Keratinocyte (primary cell): ENCODE data around the gene PDE3A. TPM values are rescaled to one million over a fixed set of nuclear protein-coding genes. Genes with fewer than 3 reads are reported as not detected.

Source experiments
- DNase-seq: peaks from one replicate; pipeline ENCODE4 v3.0.0-alpha.2; 2011; ENCODE audit warnings: low read depth, missing footprints, low spot score
- FAIRE-seq: peaks from 2 replicates; lab custom pipeline; 2011; peaks lifted over from hg19 to GRCh38; lab: Jason Lieb, UNC
- H2AFZ ChIP-seq: 2 replicates; pipeline ENCODE4 v1.6.0; 2012; ENCODE audit warnings: low read length, control low read depth, inconsistent platforms; ENCODE audit not compliant: control insufficient read depth
- H3K27ac ChIP-seq: 2 replicates; pipeline ENCODE4 v1.5.1; 2011; ENCODE audit warnings: low read length; ENCODE audit not compliant: control insufficient read depth, insufficient read depth
- H3K27me3 ChIP-seq: 3 replicates; pipeline ENCODE4 v1.6.0; 2011; ENCODE audit warnings: low read length; ENCODE audit not compliant: control insufficient read depth, insufficient read depth; ENCODE audit errors: extremely low read depth
- H3K36me3 ChIP-seq, 2 experiments: 2 replicates in 1 of 2; 3 replicates in 1 of 2; pipeline ENCODE4 v1.5.1; 2011; ENCODE audit warnings: low read length in 2 of 2, mild to moderate bottlenecking in 1 of 2; ENCODE audit not compliant: control insufficient read depth in 2 of 2, insufficient read depth in 2 of 2; ENCODE audit errors: extremely low read depth in 1 of 2
- H3K4me1 ChIP-seq: 3 replicates; pipeline ENCODE4 v1.5.1; 2011; ENCODE audit warnings: low read length; ENCODE audit not compliant: control insufficient read depth, insufficient read depth; ENCODE audit errors: extremely low read depth
- H3K4me2 ChIP-seq: 3 replicates; pipeline ENCODE4 v1.6.0; 2011; ENCODE audit warnings: low read depth, low read length; ENCODE audit not compliant: control insufficient read depth, insufficient read depth; ENCODE audit errors: extremely low read depth
- H3K4me3 ChIP-seq, 3 experiments: fragments of 200-600 bp in 1 of 3; sonication (generic) in 1 of 3; 2 replicates in 2 of 3; 3 replicates in 1 of 3; pipeline ENCODE4 v1.5.1; 2011 to 2016; ENCODE audit warnings: low read length in 3 of 3, mild to moderate bottlenecking in 3 of 3, control low read depth in 2 of 3, inconsistent platforms in 1 of 3, low read depth in 1 of 3, mixed read lengths in 1 of 3, mixed run types in 1 of 3, moderate library complexity in 1 of 3; ENCODE audit not compliant: control insufficient read depth in 2 of 3, insufficient read depth in 2 of 3; ENCODE audit errors: extremely low read depth in 1 of 3
- H3K79me2 ChIP-seq: 2 replicates; pipeline ENCODE4 v1.6.0; 2012; ENCODE audit warnings: low read length; ENCODE audit not compliant: control insufficient read depth, insufficient read depth
- H3K9ac ChIP-seq: 3 replicates; pipeline ENCODE4 v1.6.0; 2011; ENCODE audit warnings: low read length; ENCODE audit not compliant: control insufficient read depth, insufficient read depth; ENCODE audit errors: extremely low read depth
- H3K9me1 ChIP-seq: 3 replicates; pipeline ENCODE4 v1.6.0; 2011; ENCODE audit warnings: low read length; ENCODE audit not compliant: control insufficient read depth, insufficient read depth; ENCODE audit errors: extremely low read depth
- H3K9me3 ChIP-seq: 2 replicates; pipeline ENCODE4 v1.5.1; 2012; ENCODE audit warnings: low read depth, low read length; ENCODE audit not compliant: control insufficient read depth
- H4K20me1 ChIP-seq: 3 replicates; pipeline ENCODE4 v1.6.0; 2011; ENCODE audit warnings: low read length; ENCODE audit not compliant: control insufficient read depth, insufficient read depth; ENCODE audit errors: extremely low read depth
- CTCF ChIP-seq, 3 experiments: IDR thresholded peaks in 1 of 3; conservative IDR thresholded peaks in 1 of 3; optimal IDR thresholded peaks in 1 of 3; 2 replicates in 2 of 3; 3 replicates in 1 of 3; pipeline versions ENCODE3 to v1.5.1; 2011; ENCODE audit warnings: low read length in 3 of 3, mild to moderate bottlenecking in 3 of 3, moderate library complexity in 2 of 3, control low read depth in 1 of 3, inconsistent platforms in 1 of 3; ENCODE audit not compliant: insufficient read depth in 2 of 3; ENCODE audit errors: extremely low read depth in 1 of 3
- EZH2 ChIP-seq: IDR thresholded peaks from one replicate; pipeline ENCODE4 v1.6.1; 2012; ENCODE audit warnings: inconsistent platforms, mild to moderate bottlenecking, low read length, moderate library complexity
- dilution Hi-C: fragments of 300-500 bp; cut with MboI; formaldehyde crosslinking; loops from one replicate; pipeline ENCODE4 v1.7.0; 2020; ENCODE audit warnings: low sequenced_read_pairs; ENCODE audit not compliant: extremely low pct_ligation_motif_present
- polyA plus RNA-seq, 5 experiments: library from polyadenylated mRNA; depleted of rRNA in 3 of 5; stranded (reverse) in 3 of 5; stranded (forward) in 1 of 5; unstranded in 1 of 5; fragments of >200 nt; gene quantifications; 1 replicate in 1 of 5; 2 replicates in 3 of 5; 3 replicates in 1 of 5; pipeline versions ENCODE4 v1.2.1 to v1.2.3, GENCODE V29; 2011 to 2012; ENCODE audit warnings: missing spikeins in 2 of 5, low read depth in 1 of 5, low replicate concordance in 1 of 5

The PDE3A gene
- polyA plus RNA-seq, 1 donor (not counting 4 experiments of a cell fraction or from before 2014, with no cell fraction given) = 0.01 TPM

DNA sequence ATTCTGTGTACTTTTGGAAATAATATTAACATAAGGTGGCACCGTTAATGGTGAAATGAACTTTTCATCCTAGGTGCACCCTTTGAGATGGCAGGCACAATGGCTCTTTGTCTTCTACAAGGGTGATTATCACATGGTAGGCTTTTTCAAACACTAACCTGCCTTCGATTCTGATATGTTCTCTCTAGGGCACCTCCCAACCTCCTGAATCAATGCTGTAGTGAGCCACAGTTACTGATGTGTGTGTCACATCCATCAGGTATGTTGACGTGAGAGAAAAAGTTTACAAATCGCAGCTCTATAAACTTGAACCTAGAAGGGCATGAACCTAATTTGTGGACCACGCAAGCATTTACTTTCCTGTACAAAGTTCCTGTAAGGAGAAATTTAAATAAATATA, 25.4 kb downstream of the PDE3A start:
- DNase-seq = no peak
- H3K36me3 ChIP-seq = no peaks in the 10 kb centered on the region
- H3K4me2 ChIP-seq = no peak overlapping the region
- TF ChIP-seq EZH2 = no peak
- TF ChIP-seq CTCF (optimal IDR thresholded peaks at IDR 0.05 in 1 of 3, IDR thresholded peaks at IDR 0.05 in 1 of 3, conservative IDR thresholded peaks at IDR 0.05 in 1 of 3; ENCODE audit: extremely low read depth in 1 of 3, insufficient read depth in 2 of 3, low read length in 3 of 3) = no peak
- H3K9me1 ChIP-seq = no peaks in the 10 kb centered on the region
- no peak for FAIRE-seq
- H3K79me2 ChIP-seq = no peaks in the 10 kb centered on the region
- H3K27me3 ChIP-seq = no peaks in the 10 kb centered on the region
- no peak overlapping the region for H3K9ac ChIP-seq
- no peak overlapping the region for H2AFZ ChIP-seq
- no peaks in the 10 kb centered on the region for H3K4me1 ChIP-seq
- H3K27ac ChIP-seq = no peak overlapping the region
- no peaks in the 10 kb centered on the region for H3K9me3 ChIP-seq
- H3K4me3 ChIP-seq = no peak overlapping the region
- H4K20me1 ChIP-seq = no peaks in the 10 kb centered on the region
- dilution Hi-C loops = no loop called here

GRCh38 chr12:20395791-20396550, 27.6 kb downstream of the PDE3A start:
- dilution Hi-C loops = no loop called here
- no peak for FAIRE-seq

More at GRCh38 chr12:20395791-20396550, 27.6 kb downstream of the PDE3A start:
- Histone ChIP-seq H3K9me1 (no peaks in the 10 kb centered on the region), H3K4me1 (no peaks in the 10 kb centered on the region), H3K9ac (no peak overlapping the region), H3K36me3 (no peaks in the 10 kb centered on the region), H3K79me2 (no peaks in the 10 kb centered on the region), H3K4me3 (no peak overlapping the region), H3K4me2 (no peak overlapping the region), H4K20me1 (no peaks in the 10 kb centered on the region), H3K27ac (no peak overlapping the region), H2AFZ (no peak overlapping the region), H3K9me3 (no peaks in the 10 kb centered on the region), H3K27me3 (no peaks in the 10 kb centered on the region)
- DNase-seq = no peak
- no peak for TF ChIP-seq EZH2
- no peak for TF ChIP-seq CTCF (optimal IDR thresholded peaks at IDR 0.05 in 1 of 3, IDR thresholded peaks at IDR 0.05 in 1 of 3, conservative IDR thresholded peaks at IDR 0.05 in 1 of 3; ENCODE audit: extremely low read depth in 1 of 3, insufficient read depth in 2 of 3, low read length in 3 of 3)
